ENCODE results near the gene ACSL1.

The ACSL1 gene

DNA sequence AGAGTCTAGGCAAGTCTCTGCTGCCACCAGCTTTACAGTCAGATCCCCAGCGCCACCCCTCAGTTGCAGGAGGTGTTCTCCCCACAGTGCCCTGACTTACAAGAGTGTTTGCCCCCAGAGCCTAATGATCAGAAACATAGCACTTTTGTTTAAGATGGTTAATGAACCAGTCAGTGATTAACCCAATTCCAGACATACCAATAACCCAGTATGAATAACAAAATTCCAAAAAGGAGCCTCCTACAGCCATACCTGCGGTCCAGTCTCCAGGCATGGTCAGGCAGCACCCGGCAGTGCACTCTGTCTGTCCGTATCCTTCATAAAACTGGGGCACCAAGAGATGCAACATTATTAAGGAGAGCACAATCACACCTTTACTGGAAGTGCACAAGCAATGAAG is 61.2 kb downstream of the ACSL1 start:
- Histone ChIP-seq H3K36me3 (ENCODE audit: insufficient read depth, low read length) (no peaks in the 10 kb centered on the region), H3K9me2 (replicated peaks; ENCODE audit: low read depth, low read length) (no peaks in the 10 kb centered on the region), H3K4me1 (ENCODE audit: insufficient read depth, low read length, poor library complexity, severe bottlenecking) (no peaks in the 10 kb centered on the region), H3K9me3 (ENCODE audit: insufficient read depth, low read depth, low read length) (no peaks in the 10 kb centered on the region), H3K79me2 (ENCODE audit: insufficient read depth, low read length) (no peaks in the 10 kb centered on the region), H4K20me1 (ENCODE audit: insufficient read depth, low read length, poor library complexity, severe bottlenecking) (no peaks in the 10 kb centered on the region), H3K4me2 (ENCODE audit: low read depth, low read length, poor library complexity, severe bottlenecking) (no peak overlapping the region), H3F3A (ENCODE audit: low read depth) (no peaks in the 10 kb centered on the region), H3K27me3 (ENCODE audit: insufficient read depth, low read length, poor library complexity, severe bottlenecking) (no peaks in the 10 kb centered on the region), H2AFZ (ENCODE audit: low read length) (no peak overlapping the region), H3K4me3 (ENCODE audit: low read length, poor library complexity, severe bottlenecking) (no peak overlapping the region), H3K9ac (ENCODE audit: low read depth, low read length, poor library complexity, severe bottlenecking) (no peak overlapping the region)
- TF ChIP-seq EZH2phosphoT487 (IDR thresholded peaks at IDR 0.05; ENCODE audit: borderline replicate concordance) = no peak
- TF ChIP-seq, protein P1, sequence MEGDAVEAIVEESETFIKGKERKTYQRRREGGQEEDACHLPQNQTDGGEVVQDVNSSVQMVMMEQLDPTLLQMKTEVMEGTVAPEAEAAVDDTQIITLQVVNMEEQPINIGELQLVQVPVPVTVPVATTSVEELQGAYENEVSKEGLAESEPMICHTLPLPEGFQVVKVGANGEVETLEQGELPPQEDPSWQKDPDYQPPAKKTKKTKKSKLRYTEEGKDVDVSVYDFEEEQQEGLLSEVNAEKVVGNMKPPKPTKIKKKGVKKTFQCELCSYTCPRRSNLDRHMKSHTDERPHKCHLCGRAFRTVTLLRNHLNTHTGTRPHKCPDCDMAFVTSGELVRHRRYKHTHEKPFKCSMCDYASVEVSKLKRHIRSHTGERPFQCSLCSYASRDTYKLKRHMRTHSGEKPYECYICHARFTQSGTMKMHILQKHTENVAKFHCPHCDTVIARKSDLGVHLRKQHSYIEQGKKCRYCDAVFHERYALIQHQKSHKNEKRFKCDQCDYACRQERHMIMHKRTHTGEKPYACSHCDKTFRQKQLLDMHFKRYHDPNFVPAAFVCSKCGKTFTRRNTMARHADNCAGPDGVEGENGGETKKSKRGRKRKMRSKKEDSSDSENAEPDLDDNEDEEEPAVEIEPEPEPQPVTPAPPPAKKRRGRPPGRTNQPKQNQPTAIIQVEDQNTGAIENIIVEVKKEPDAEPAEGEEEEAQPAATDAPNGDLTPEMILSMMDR (conservative IDR thresholded peaks at IDR 0.05; ENCODE audit: low read length) = no peak

DNA sequence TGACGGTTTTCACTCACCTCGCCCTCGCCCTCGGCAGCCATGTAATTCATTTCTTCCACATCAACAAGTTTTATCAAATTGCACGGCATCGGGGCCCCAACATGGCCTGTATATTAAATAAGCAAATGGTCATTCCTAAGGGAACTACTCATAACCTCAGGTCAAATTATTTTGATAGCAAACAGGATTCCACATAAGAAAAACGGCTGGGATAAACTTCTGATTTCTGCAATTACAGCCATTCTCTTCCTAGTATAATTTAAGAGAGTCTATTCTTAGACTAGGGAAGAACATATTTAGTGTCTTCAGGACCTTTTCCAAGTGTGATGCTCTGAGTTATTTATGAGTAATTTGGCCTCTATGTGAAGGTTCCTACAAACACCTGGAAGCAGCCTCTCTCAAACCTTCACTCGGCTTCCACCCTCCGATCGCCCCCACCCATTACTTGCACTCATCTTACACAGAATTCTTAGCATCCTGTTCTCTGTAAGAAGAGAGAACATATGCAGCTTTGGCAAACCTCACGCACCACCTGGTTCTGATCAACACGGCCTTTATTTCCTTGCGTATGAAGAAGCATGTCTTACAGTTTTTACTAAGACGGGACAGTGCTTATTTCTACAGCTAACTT is 62.5 kb downstream of the ACSL1 start:
- H3K9ac ChIP-seq (ENCODE audit: low read depth, low read length, poor library complexity, severe bottlenecking) = no peak overlapping the region
- no peaks in the 10 kb centered on the region for H3K9me3 ChIP-seq (ENCODE audit: insufficient read depth, low read depth, low read length)
- no peaks in the 10 kb centered on the region for H3K27me3 ChIP-seq (ENCODE audit: insufficient read depth, low read length, poor library complexity, severe bottlenecking)
- H3K9me2 ChIP-seq (replicated peaks; ENCODE audit: low read depth, low read length) = no peaks in the 10 kb centered on the region
- no peak overlapping the region for H3K4me3 ChIP-seq (ENCODE audit: low read length, poor library complexity, severe bottlenecking)
- H2AFZ ChIP-seq (ENCODE audit: low read length) = no peak overlapping the region
- TF ChIP-seq, protein P1 (conservative IDR thresholded peaks at IDR 0.05; ENCODE audit: low read length) = no peak
- TF ChIP-seq EZH2phosphoT487 (IDR thresholded peaks at IDR 0.05; ENCODE audit: borderline replicate concordance) = no peak
- no peaks in the 10 kb centered on the region for H3F3A ChIP-seq (ENCODE audit: low read depth)
- H4K20me1 ChIP-seq (ENCODE audit: insufficient read depth, low read length, poor library complexity, severe bottlenecking) = no peaks in the 10 kb centered on the region
- H3K36me3 ChIP-seq (ENCODE audit: insufficient read depth, low read length) = no peaks in the 10 kb centered on the region
- no peaks in the 10 kb centered on the region for H3K79me2 ChIP-seq (ENCODE audit: insufficient read depth, low read length)
- no peaks in the 10 kb centered on the region for H3K4me1 ChIP-seq (ENCODE audit: insufficient read depth, low read length, poor library complexity, severe bottlenecking)
- H3K4me2 ChIP-seq (ENCODE audit: low read depth, low read length, poor library complexity, severe bottlenecking) = no peak overlapping the region

- Histone ChIP-seq H3K4me2 (ENCODE audit: low read depth, low read length, poor library complexity, severe bottlenecking) (peak overlapping the region; percentile 4), H3K27me3 (ENCODE audit: insufficient read depth, low read length, poor library complexity, severe bottlenecking) (no peaks in the 10 kb centered on the region), H3K9me3 (ENCODE audit: insufficient read depth, low read depth, low read length) (no peaks in the 10 kb centered on the region), H3K79me2 (ENCODE audit: insufficient read depth, low read length) (no peaks in the 10 kb centered on the region), H3K9ac (ENCODE audit: low read depth, low read length, poor library complexity, severe bottlenecking) (no peak overlapping the region), H3K4me1 (ENCODE audit: insufficient read depth, low read length, poor library complexity, severe bottlenecking) (no peaks in the 10 kb centered on the region), H2AFZ (ENCODE audit: low read length) (peak overlapping the region; percentile 75), H3F3A (ENCODE audit: low read depth) (no peaks in the 10 kb centered on the region), H3K36me3 (ENCODE audit: insufficient read depth, low read length) (no peaks in the 10 kb centered on the region), H3K4me3 (ENCODE audit: low read length, poor library complexity, severe bottlenecking) (no peak overlapping the region), H3K9me2 (replicated peaks; ENCODE audit: low read depth, low read length) (no peaks in the 10 kb centered on the region), H4K20me1 (ENCODE audit: insufficient read depth, low read length, poor library complexity, severe bottlenecking) (no peaks in the 10 kb centered on the region)
- TF ChIP-seq, protein P1 (conservative IDR thresholded peaks at IDR 0.05; ENCODE audit: low read length) = no peak
- no peak for TF ChIP-seq EZH2phosphoT487 (IDR thresholded peaks at IDR 0.05; ENCODE audit: borderline replicate concordance)
These were observed 63.7 kb downstream of the ACSL1 start for GRCh38 chr4:184762100-184762499.

Measured in Loucy (cell line).